Measurements from ENCODE around the gene NAIF1.
"Not testable (repeated sequence)": the region's sequence is repeated elsewhere in the genome, so short reads cannot be mapped to it uniquely, and the experiment has no call there.

The NAIF1 gene

DNA sequence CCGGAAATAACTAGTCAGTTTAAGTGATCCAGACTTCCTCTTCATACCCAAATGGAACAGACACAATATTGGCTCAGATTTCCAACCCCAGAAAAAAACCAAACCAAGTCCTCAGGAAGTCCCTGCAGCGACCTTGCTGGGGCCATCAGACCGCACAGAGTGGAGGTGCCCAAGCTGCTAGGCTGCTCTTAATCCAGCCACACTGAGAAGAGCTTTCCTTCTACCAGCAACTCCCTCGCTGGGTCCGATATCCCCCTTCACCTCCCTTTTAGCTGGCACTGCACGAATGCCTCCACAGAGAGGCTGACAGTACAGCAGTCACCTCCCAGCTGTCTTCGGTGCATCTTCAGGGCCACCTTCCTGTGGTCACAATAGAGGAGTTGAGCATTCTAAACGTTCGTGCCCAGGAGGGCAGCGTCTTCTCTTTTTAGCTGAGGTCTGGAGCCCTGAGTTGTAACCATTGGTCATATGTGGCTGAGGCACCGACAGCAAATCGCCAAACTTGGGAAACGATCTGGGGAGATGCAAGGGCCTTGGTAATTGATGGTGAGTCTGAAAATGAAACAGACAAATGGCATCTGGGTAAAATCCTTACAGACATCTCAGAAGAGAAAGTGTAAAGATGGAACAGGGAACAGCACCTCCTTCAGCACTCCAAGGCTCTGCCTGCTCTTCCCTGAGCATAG, 5.7 kb downstream of the NAIF1 start:
- no peak for DNase-seq (ENCODE audit: low spot score)

DNA sequence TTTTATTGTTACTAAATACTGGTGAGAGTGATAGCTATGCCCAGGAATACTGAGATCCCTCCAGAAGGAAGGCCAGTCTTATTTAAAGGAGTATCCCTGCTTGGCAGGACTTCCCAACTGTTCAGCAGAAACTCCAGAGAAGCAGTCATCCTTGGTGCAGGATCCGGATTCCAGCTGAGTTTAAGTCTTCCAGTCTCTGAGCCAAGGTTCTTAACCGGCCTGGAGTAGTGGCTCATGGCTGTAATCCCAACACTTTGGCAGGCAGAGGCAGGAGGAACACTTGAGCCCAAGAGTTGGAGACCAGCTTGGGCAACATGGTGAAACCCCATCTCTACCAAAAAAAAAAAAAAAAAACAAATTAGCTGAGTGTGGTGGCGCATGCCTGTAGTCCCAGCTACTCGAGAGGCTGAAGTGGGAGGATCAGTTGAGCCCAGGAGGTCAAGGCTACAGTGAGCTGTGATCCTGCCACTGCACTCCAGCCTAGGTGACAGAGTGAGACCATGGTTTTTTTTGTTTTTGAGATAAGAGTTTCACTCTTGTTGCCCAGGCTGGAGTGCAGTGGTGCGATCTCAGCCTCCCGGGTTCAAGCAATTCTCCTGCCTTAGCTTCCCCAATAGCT, 7.6 kb downstream of the NAIF1 start:
- no peak for DNase-seq (ENCODE audit: low spot score)

GRCh38 chr9:128057724-128058409, 9.3 kb downstream of the NAIF1 start:
- no peak for DNase-seq (ENCODE audit: low spot score)

- DNase-seq (ENCODE audit: low spot score): no peak
Observed at GRCh38 chr9:128056887-128057723, 10.0 kb downstream of the NAIF1 start.

GRCh38 chr9:128056086-128056485, 11.0 kb downstream of the NAIF1 start:
- DNase-seq (ENCODE audit: low spot score): no peak

DNA sequence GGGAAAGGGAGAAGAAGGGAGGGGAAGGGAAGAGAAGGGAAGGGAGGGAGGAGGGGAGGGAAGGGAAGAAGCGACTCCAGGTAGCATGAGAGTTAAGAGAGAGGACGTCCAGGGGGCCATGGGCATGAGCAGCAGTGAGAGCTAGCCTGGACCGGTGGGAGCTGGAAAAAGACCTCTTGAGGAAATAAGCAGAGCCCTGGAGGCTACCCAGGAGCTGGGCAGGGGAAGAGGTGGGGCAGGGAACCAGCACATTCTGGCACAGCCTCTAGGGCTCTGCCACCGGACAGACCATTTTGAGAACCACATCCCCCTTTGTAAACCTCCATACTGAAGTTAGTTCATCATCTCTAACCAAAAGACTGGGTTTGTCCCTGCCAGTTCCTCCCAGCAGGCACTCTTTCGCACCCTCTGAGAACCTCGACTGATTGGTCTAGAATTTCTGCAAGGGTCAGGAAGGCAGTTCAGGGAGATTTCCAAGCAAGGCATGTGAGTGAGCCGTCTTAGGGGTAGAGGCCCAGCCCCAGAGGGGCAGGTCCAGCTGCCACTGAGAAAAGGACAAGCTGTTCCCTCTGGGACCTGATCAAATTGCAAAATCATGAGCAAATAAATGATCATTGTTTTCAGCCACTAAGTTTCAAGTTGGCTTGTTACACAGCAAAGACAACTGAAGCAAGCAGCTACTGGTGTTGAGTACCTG, 11.6 kb downstream of the NAIF1 start:
- DNase-seq (ENCODE audit: low spot score): no peak

DNA sequence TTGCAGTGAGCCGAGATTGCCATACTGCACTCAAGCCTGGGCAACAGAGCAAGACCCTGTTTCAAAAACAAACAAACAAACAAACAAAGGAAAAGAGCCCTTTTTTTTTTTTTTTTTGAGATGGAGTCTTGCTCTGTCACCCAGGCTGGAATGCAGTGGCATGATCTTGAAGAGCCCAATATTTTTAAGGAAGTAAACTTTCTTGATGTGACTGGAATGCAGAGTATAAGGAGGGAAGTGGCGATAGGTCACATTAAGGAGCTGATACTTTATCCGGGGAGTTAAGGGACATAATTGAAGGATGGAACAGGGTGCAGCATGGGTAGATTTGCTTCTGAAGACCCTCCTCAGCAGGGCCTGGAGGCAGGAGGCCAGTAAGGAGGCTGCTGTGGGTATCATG, 13.0 kb downstream of the NAIF1 start:
- DNase-seq (ENCODE audit: low spot score): no peak

DNA sequence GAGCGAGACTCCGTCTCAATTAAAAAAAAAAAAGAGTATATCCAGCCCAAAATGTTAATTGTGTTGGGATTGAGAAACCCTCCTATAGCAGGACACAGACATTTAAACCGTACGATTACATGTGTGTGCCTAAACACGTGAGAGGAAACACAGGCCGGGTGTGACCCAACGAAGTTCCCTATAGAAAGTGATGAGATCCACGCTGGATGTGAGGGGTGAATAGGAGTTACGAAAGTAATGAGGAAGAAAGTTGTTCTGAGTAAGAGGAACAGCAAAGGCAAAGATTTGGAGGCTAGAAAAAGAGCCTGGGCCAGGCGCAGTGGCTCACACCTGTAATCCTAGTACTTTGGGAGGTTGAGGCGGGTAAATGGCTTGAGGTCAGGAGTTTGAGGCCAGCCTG, 13.6 kb downstream of the NAIF1 start:
- DNase-seq (ENCODE audit: low spot score): no peak

GRCh38 chr9:128051932-128052709, 15.0 kb downstream of the NAIF1 start:
- peak; percentile 95 for DNase-seq (ENCODE audit: low spot score)

DNA sequence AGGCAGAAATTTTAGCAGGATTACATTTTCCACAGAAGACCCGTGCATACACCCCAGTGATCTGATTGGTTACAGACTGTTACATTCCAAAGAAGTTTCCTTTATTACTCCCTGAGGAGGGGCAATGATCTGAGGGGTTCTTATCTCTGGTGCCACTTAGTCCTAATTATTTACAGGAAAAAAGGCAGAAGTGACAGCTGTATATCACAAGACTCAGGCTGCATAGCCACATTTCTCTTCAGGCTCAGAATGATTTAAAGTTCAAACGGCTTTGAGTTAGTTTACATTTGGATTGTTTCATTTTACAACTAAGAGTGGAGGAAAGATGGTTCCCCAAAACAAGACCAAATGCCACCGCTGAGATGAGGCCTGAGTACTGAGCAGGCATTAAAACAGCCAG, 17.3 kb downstream of the NAIF1 start:
- DNase-seq (ENCODE audit: low spot score): no peak

DNA sequence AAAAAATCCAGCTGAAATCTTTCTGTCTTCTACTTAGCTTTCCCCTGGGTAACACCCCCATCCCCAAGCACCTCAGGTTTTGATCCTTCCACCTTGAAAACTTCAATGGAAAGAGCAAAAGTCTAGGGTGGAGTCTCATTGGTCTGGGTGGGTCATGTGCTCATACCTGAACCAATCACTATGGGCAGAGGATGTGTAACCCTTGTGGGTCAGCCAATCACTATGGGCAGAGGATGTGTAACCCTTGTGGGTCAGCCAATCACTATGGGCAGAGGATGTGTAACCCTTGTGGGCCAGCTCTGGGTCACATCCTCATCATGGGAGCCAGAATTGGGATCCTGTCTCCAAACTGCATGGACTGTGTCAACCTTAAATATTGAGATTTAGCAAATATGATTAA, 18.5 kb downstream of the NAIF1 start:
- no peak for DNase-seq (ENCODE audit: low spot score)

DNA sequence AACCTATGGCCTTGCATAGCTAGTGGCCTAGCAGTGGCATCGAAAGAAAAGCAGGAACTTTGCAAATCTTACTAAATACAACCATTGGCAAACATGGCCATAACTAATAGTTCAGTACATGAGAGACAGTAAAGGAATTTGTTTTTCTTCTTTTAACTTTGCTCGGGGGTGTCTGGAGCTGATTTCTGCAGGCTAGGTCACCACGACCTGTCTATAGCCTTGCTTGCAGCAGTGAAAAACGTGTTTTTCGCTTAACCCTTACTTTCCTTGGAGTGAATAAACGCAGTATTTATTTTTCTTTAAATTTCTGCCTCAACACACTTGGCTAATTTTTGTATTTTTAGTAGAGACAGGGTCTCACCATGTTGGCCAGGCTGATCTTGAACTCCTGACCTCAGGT, 19.9 kb downstream of the NAIF1 start:
- no peak for DNase-seq (ENCODE audit: low spot score)

- DNase-seq (ENCODE audit: low spot score): no peak
Observed at GRCh38 chr9:128045831-128046230, 21.3 kb downstream of the NAIF1 start.

GRCh38 chr9:128045409-128045808, 21.7 kb downstream of the NAIF1 start:
- DNase-seq (ENCODE audit: low spot score): not testable (repeated sequence)

DNA sequence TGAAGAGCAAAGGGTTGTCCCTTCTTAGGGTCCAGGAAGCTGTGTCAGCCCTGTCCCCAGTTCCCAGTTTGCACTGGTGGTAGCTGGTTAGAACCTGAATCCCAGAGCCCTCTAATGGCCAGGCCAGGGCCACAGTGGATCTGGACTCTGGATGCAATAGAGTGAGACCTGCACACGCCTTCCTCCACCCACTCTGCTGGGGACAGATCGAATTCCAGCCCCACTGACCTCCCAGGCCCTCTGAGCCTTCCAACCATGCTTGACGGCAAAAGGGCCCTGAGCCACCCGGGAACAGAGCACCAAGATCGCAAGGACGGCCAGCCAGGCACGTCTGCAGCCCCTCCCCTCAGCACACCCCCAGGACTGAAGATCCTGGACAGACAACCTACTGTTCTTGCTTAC, 23.7 kb downstream of the NAIF1 start:
- DNase-seq (ENCODE audit: low spot score): peak; percentile 44

DNA sequence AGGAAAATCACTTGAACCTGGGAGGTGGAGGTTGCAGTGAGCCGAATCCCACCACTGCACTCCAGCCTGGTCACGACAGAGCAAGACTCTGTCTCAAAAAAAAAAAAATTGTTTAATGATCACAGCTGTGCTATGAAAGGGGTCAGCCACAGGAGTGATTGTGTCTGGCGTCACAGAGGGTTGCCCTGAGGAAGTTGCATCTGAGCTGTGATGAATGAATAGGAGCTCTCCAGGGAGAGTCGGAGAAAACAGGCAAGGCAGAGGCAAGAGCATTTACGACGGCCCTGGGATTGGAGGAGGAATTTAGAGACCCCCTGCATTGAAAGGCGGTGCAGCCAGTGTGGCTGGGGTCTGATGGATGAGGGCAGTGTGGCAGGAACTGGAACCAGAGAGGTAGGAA, 25.1 kb downstream of the NAIF1 start:
- DNase-seq (ENCODE audit: low spot score): no peak

DNA sequence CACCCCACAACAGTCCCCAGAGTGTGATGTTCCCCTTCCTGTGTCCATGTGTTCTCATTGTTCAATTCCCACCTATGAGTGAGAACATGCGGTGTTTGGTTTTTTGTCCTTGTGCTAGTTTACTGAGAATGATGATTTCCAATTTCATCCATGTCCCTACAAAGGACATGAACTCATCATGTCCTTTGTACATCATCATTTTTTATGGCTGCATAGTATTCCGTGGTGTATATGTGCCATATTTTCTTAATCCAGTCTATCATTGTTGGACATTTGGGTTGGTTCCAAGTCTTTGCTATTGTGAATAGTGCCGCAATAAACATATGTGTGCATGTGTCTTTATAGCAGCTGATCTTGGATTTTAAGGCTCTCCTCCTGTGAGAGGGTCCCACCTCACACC, 26.3 kb downstream of the NAIF1 start:
- DNase-seq (ENCODE audit: low spot score): not testable (repeated sequence)

GRCh38 chr9:128036522-128036921, 30.6 kb downstream of the NAIF1 start:
- not testable (repeated sequence) for DNase-seq (ENCODE audit: low spot score)

- DNase-seq (ENCODE audit: low spot score): peak; percentile 79
Observed at GRCh38 chr9:128034821-128035652, 32.1 kb downstream of the NAIF1 start.

DNA sequence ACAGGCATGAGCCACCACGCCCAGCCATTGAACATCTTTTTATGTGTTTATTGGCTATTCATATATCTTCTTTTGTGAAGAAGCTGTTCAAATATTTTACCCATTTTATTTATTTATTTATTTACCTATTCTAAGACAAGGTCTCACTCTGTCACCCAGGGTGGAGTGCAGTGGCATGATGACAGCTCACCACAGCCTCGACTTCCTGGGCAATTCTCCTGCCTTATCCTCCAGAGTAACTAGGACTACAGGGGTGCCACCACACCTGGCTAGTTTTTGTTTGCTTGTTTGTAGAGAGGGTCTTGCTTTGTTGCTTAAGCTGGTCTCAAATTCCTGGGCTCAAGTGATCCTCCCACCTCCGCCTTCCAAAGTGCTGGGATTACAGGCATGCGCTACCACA, 33.5 kb downstream of the NAIF1 start:
- DNase-seq (ENCODE audit: low spot score): no peak
